Kidney epithelial cell (primary cell): Measurements from ENCODE around the gene ABLIM2. TPM values are rescaled to one million over a fixed set of nuclear protein-coding genes. Genes with fewer than 3 reads are reported as not detected.

ENCODE experiments used
- DNase-seq: peaks from one replicate; pipeline ENCODE4 v3.0.0-alpha.2; 2010; ENCODE audit warnings: low read depth
- H3K27me3 ChIP-seq: 2 replicates; pipeline ENCODE4 v1.6.0; 2011; ENCODE audit warnings: low read length; ENCODE audit not compliant: control insufficient read depth, insufficient read depth
- H3K36me3 ChIP-seq: 2 replicates; pipeline ENCODE4 v1.5.1; 2011; ENCODE audit warnings: low read length; ENCODE audit not compliant: control insufficient read depth, insufficient read depth
- H3K4me3 ChIP-seq: 2 replicates; pipeline ENCODE4 v1.5.1; 2011; ENCODE audit warnings: low read depth, mild to moderate bottlenecking, control low read depth, low read length
- total RNA-seq: library from RNA; depleted of rRNA; stranded (reverse); fragments of >200 nt; gene quantifications from 2 replicates; pipeline ENCODE4 v1.2.3, GENCODE V29; 2015
- TF ChIP-seq, protein P1 (sequence below): IDR thresholded peaks from 2 replicates; pipeline ENCODE4 v1.5.1; 2011; ENCODE audit warnings: mild to moderate bottlenecking, moderate library complexity, low read length, control low read depth, inconsistent platforms; ENCODE audit not compliant: insufficient read depth, poor library complexity, severe bottlenecking

Gene ABLIM2
- total RNA-seq, 1 donor from 2014 or later = 1.3 TPM

DNA sequence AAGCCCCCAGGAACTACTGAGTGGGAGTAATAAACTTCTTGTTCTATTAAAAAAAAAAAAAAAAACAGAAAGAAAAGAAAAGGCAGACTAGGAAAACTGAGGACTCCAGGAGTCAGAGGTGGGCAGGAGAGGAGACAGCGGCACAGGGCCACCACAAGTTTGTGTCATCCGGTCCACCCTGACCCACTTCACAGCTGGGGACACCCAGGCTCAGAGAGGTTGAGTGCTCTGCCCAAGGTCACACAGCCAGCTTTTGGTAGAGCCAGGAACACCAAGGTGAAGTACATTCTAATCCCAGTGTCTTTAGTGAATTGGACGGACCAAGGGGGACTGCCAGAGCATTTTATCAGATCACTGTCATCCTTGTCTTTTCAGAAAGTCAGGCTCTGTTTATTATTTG is 16.4 kb upstream of the ABLIM2 start:
- DNase-seq = no peak
- TF ChIP-seq, protein P1, sequence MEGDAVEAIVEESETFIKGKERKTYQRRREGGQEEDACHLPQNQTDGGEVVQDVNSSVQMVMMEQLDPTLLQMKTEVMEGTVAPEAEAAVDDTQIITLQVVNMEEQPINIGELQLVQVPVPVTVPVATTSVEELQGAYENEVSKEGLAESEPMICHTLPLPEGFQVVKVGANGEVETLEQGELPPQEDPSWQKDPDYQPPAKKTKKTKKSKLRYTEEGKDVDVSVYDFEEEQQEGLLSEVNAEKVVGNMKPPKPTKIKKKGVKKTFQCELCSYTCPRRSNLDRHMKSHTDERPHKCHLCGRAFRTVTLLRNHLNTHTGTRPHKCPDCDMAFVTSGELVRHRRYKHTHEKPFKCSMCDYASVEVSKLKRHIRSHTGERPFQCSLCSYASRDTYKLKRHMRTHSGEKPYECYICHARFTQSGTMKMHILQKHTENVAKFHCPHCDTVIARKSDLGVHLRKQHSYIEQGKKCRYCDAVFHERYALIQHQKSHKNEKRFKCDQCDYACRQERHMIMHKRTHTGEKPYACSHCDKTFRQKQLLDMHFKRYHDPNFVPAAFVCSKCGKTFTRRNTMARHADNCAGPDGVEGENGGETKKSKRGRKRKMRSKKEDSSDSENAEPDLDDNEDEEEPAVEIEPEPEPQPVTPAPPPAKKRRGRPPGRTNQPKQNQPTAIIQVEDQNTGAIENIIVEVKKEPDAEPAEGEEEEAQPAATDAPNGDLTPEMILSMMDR = no peak
- peaks cover 30% of the 10 kb centered on the region for H3K27me3 ChIP-seq
- H3K36me3 ChIP-seq = no peaks in the 10 kb centered on the region
- H3K4me3 ChIP-seq = no peak overlapping the region

DNA sequence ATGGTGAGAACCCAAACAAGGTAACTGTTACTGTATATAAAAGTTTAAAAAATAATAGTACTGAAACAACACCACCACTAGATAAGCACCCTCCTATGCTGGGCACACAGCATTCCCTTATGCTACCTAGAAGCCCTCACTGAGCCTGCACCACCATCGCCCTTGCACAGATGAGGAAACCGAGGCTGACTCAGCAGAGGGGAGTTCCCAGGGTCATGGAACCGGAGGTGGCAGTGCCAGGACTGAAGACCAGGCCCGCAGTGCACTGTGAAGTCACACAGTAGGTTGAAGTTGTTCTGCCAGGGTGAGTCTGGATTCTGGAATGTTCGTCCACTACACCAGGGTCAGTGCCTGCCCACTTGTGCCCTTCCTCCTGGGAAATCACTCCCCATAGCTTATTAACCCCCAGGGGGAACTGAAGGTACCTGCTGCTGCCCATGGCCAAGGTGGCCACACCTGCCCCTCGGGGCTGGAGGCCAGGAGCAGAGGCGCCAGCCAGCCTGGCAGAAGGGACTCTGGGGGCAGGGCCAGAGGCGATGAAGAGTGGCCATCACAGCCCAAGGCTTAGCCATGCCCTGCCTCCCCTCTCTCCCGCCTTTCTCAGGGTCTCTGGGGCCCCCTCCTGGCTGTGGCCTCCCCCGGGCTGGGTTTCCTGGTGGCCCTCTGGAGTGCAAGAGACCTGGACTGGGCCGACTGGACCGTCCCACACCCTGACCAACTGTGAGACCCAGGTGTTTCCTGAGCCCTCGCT is 15.1 kb upstream of the ABLIM2 start:
- Histone ChIP-seq H3K4me3 (no peak overlapping the region), H3K27me3 (peaks cover 27% of the 10 kb centered on the region), H3K36me3 (no peaks in the 10 kb centered on the region)
- DNase-seq = no peak
- TF ChIP-seq, protein P1 = no peak

DNA sequence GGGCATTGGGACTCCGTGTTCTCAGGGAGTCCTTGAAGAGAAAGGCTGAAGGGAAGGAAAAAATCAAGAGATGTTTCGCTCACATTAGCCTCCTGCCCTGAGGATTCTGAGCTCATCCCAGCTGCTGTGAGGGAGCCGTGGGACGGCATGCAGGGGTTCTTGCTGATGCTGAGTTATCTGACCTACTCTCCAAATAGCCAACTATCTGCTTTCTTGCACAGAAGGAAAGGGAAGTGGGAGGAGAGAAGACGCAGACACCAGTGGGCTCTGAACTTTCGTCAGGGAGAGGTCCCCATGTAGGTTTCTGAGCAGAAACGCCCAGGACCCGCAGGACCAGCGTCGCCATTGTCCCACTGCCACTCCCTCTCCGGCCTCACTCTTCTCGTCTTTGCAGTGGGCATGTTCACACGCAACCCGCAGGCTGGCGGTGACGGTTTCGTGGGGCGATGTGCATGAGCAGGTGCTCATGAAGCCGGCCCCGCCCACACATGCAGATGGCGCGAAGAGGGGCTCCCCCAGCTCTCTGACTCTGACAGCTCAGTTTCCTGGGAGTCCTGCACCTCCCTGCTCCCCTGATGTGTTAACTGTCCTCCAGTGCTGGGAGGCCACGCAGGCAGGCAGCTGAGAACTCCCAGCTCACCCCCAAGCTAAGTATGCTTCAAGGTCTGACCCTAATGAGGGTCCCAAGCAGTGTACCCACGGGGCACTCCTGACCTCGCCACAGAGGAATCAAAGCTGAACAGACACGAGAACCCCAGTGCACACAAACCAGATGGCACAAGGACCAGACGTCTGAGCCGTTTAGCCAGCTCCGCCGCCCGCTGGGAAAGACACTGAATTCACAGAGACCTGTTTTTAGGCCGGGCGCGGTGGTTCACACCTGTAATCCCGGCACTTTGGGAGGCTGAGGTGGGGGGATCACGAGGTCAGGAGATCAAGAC is 13.6 kb upstream of the ABLIM2 start:
- no peaks in the 10 kb centered on the region for H3K36me3 ChIP-seq
- TF ChIP-seq, protein P1 = no peak
- peaks cover 23% of the 10 kb centered on the region for H3K27me3 ChIP-seq
- no peak overlapping the region for H3K4me3 ChIP-seq
- no peak for DNase-seq

DNA sequence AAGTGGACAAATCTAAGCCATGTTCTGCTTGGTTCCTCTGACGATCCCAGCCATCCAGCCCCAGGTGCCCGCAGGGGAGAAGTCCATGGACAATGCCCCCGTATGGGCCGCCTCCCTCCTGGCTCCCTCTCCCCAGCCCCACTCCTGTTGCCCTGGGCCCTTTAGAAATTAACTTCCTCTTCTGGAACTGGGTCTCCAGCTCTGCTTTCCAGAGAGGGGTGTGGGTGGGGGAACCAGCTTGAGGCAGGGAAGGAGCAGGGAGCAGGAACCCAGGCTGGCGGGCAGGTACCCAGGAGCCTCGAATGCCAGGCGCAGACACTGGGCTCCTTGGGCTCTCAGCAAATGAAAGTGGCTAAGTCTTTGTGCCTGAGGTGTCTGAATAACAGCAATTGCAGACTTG is 12.7 kb upstream of the ABLIM2 start:
- Histone ChIP-seq H3K36me3 (no peaks in the 10 kb centered on the region), H3K4me3 (no peak overlapping the region), H3K27me3 (peaks cover 22% of the 10 kb centered on the region)
- TF ChIP-seq, protein P1 = no peak
- DNase-seq = no peak

DNA sequence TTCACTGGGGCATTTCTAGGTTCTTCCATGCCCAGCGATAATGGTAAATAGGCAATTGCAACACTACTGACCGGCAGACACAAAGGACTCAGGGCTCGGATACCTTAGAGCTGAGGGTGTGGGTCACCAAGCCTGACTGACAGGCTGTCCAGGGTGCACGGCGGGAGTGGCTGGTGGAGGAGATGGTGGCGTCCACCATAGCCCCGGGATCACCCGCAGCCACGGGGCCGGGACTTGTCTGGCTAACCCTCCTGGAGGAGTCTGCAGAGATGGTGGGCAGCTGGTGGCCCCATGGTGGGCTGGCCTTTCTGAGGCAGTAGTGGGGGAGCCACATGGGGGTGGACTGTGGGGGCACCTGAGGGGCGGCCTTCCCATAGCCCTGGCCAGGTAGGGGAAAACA is 11.7 kb upstream of the ABLIM2 start:
- TF ChIP-seq, protein P1 = no peak
- H3K36me3 ChIP-seq = no peaks in the 10 kb centered on the region
- H3K27me3 ChIP-seq = peaks cover 17% of the 10 kb centered on the region
- no peak overlapping the region for H3K4me3 ChIP-seq
- DNase-seq = no peak
